Body of pancreas (tissue), 4 donors: ENCODE data around the gene HDHD3.

Source experiments
- CTCF ChIP-seq, 7 experiments: fragments of 450-650 bp in 4 of 7; fragments of 200-600 bp in 3 of 7; sonication (generic) in 3 of 7; IDR thresholded peaks; one replicate each; pipeline ENCODE4 v1.5.1; 2016 to 2019; ENCODE audit warnings: antibody characterized with exemption in 7 of 7
- POLR2A ChIP-seq, 3 donors: fragments of 450-650 bp; IDR thresholded peaks; one replicate each; pipeline ENCODE4 v1.6.1; 2016; ENCODE audit warnings: antibody characterized with exemption in 3 of 3, mild to moderate bottlenecking in 2 of 3

GRCh38 chr9:113417370-113417769 is 40.6 kb upstream of the HDHD3 start:
- TF ChIP-seq CTCF (IDR thresholded peaks at IDR 0.05), result no peak
- TF ChIP-seq POLR2A (IDR thresholded peaks at IDR 0.05), result no peak
